Measurements from ENCODE around the gene MKNK1. TPM values are rescaled to one million over a fixed set of nuclear protein-coding genes. Genes with fewer than 3 reads are reported as not detected.

MKNK1 gene
- total and polyA plus RNA-seq, 2 of the 8 experiments (the other 6 are each of a cell fraction or from before 2014, with no cell fraction given), result 13.9 to 21.5 TPM

DNA sequence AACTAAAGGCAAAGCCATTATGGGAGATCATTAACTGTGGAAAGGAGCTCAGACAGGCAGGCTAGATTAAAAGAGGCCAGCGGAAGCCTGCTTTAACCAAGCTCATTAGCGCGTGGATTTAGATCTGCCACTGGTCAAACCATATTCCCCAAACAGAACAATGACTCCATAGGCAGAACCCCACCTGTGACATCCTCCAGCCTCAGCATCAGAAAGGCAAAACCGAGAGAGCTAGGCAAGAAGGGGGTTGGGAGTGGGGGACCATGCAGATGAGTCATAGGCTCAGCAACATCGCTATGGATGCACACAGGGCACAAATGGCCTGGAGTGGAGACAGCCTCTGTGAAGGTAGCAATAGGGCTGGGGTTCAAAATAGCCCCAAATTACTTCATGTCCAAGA lies 20.6 kb downstream of the MKNK1 start (continued):
- no peak for TF ChIP-seq CHD7 (IDR thresholded peaks at IDR 0.05; ENCODE audit: insufficient replicate concordance, low read length)
- TF ChIP-seq BRCA1 (IDR thresholded peaks at IDR 0.05; ENCODE audit: low read depth, low read length), result no peak
- TF ChIP-seq, protein P1, sequence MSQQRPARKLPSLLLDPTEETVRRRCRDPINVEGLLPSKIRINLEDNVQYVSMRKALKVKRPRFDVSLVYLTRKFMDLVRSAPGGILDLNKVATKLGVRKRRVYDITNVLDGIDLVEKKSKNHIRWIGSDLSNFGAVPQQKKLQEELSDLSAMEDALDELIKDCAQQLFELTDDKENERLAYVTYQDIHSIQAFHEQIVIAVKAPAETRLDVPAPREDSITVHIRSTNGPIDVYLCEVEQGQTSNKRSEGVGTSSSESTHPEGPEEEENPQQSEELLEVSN (IDR thresholded peaks at IDR 0.05), result no peak

Data from H1 (cell line).